ENCODE results near the gene MMD2.
"Not testable (repeated sequence)": the region's sequence is repeated elsewhere in the genome, so short reads cannot be mapped to it uniquely, and the experiment has no call there.

Gene MMD2

DNA sequence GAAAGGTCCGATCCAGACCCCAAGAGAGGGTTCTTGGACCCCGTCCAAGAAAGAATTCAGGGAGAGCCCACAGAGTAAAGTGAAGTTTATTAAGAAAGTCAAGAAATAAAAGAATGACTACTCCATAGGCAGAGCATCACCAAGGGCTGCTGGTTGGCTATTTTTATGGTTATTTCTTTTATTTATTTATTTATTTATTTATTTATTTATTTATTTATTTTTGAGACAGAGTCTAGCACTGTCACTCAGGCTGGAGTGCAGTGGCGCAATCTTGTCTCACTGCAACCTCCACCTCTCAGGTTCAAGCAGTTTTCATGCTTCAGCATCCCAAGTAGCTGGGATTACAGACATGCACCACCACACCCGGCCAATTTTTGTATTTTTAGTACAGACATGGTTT is 65.8 kb downstream of the MMD2 start:
- DNase-seq: not testable (repeated sequence)

DNA sequence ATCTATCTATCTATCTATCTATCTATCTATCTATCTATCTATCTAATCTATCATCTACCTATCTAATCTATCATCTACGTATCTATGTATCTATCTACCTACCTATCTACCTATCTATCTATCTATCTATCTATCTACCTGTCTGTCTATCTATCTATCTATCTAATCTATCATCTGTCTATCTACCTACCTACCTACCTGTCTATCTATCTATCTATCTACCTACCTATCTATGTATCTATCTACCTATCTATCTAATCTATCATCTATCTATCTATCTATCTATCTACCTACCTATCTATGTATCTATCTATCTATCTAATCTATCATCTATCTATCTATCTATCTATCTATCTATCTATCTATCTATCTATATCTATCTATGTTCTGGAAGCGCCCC is 67.5 kb downstream of the MMD2 start:
- DNase-seq: not testable (repeated sequence)

DNA sequence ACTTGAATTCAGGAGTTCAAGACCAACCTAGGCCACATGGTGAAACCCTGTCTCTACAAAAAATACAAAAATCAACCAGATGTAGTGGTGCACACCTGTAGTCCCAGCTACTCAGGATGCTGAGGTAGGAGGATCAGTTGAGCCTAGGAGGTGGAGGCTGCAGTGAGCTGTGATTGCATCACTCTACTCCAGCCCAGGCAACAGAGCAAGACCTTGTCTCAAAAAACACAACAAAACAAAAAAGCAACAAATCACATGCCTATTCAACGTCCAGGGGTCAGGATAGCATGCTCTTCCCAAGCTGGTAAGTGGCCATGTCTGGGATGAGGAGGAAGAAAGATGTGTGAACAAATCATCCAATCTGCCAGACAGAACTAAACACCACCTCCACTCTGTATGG is 69.3 kb downstream of the MMD2 start:
- DNase-seq: no peak

DNA sequence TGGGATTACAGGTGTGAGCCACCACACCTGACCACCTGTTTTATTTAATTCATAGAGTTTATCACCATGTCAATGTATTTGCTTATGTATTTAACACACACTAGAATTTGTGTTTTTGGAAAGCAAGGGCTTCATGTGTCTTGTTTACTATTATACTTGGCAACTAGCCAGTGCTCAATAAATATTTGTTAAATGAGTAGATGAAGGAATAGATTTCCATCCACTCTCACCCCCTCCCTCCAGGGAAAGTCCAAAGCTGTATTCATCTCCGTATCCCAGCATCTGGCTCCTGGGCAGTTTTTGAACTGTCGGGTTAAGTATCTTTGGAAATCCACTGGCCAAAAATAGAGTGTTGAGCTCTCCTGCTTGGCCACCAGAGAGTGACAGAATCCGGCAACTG is 70.8 kb downstream of the MMD2 start:
- DNase-seq: no peak

DNA sequence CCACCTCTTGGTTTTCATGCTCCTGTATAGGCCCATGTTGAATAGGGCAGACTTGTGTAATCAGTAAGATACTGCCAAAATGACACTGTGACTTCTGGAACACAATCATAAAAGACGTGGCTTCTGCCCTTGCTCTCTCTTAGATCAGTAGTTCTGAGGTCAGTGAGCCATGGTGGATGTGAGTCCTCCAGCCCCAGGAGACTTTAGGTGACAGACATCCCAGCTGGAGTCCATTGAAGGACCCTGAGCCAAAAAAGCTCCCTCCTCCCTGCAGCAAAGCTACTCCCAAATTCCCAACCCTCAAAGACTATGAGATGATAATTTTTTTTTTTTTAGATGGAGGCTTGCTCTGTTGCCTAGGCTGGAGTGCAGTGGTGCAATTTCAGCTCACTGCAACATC is 72.3 kb downstream of the MMD2 start:
- no peak for DNase-seq

DNA sequence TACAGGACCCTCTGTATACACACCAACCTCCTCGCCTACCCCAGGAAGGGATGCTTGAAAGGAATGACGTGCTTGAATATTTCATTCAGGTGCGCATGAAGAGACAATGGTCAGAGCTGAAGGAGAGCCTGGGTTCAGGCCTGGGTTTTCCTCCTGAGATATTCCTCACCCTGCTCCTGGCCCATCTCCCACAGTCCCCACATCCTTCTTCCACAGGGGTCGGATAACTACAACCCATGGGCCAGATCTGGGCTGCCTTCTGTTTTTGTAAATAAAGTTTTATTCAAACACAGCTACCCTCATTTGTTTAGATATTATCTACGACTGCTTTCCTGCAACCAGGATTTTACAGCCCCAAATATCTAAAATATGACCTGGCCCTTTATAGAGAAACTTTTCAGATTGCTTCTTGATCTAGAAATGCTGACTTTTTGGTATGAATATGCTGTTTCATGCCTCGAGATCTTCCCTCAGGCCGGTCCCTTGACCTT is 73.6 kb downstream of the MMD2 start:
- no peak for DNase-seq

DNA sequence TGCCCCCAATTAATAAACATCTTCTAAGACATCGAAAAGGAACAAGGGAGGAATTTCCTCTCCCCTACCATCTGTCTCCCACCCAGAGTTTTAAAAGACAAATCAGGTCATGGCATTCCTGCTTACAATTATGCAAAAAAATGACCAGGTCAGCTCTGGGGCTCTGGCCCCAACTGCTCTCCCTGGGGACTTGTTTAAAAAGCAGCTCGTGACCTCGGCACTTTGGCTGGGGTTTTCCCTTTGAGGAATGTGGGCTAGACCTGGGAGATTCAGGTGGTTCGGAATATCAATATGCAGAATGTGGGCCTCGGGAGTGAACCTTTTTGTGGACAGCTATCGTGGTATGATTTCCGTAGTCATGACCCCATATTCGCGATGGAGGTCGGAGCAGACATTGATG is 74.8 kb downstream of the MMD2 start:
- no peak for DNase-seq

DNA sequence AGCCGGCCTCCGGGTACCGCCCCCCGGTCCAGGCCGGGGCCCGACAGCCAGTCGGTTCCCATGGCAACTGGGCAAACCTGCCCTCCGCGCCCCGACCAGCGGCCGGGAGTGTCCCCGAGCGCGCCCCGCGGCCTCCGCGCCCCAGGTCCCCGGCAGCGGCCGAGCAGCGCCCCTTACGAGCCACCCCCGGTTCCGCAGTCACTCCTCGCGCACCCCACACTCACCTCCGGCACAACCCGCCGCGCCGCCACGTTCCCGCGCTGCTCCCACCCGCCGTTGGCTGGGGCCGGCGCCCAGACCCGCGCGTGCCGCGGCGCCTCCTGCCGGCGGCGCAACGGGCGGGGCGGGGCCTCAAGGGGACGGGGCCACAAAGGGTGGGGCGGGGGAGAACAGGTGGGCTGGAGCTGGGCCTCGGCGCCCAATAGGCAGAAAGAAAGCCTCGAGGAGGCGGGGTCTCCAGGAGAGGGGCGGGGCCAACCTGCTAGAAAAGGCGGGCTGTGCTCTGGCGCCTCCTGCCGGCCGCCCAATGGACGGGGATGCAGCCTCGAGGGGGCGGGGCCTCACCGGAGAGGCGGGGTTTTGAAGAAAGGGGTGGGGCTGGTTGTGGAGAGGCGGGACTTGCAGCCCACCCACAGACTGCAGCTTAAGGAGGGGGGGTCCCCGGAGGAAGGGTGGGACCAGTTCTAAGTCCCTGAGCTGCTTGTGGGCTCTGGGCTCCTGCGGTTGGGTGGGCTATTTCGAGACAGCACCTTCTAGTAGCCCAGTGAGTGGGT is 75.4 kb downstream of the MMD2 start, which contains the start of gene RADIL:
TSS of gene RADIL (minus strand) at position 345 of the 773 bp plus-strand sequence. CDS start 5,577 bp downstream, outside the sequence.
- peak; percentile 83 to 92 for DNase-seq

DNA sequence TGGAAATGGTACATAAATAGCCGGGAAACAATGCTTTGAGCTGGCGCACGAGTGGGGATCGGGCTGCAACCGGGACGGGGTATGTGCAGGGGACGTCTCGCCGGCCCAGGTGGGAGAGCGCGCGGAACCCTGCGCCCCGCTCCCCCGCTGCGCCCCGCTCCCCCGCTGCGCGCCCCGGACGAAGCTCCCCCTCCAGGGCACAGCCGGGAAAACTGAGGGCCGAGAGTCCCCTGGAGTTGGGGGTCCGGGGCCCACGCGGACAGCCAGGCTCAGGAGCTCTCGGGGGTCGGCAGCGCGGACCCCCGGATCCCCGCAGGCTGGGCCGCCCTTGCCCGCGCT is 76.0 kb downstream of the MMD2 start:
- DNase-seq: no peak

DNA sequence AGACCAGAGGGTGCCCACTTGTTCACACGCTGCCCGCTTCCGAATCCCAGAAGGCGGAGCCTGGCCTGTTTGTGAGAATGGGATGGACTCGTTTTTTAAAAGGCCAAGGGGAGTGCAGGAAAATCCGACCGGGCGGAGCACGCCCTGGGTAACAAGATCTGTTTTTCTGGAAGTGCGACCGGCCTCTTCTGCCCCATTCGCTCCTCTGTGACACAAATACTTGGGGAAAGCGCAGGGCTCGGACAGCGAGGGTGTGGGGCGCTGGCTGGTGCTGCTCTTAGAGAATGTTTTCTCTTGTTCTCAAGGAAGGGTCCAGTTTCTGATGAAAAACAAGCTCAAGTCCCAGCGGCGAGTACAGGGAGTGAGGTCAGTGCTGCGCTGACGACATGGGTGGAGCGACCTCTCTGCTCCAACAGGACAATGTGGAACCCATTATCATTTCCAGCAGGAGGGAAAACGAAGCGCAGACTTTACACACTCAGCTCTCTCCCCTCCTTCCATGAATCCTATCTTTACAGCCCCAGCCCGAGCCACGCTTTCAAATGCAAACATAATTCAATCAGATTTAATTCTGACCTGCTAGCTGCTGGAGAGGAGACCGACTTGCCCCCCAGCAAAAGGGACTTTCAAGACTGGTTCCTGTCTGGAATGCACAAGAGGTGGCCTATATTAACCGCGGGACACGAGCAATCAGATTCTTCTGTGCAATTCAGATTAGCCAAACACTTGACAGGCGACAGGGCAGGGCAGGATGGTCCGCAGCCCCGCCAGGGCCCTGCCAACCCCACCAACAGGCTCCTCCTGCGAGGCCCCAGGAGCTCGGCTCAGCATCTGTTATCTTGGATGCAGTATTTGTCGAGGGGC is 76.6 kb downstream of the MMD2 start:
- no peak for DNase-seq

DNA sequence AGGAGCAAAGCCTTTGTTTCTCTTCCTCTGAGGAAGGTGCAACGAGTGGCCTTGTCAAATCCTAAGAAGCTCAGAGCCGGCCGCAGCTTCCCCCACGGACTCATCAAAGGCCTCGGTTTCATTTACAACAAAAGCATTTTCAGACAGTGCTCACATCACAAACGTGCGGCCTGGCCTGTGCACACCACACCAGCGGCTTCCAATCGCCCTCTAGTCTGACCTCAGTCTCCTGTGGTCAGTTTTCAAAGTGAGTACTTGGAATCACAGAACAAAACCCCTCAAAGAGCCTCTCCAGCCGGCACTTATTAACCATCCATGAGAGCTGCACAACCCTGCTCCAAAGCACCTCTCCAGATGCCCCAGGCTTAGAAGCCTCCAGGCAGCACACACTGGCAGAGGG is 78.8 kb downstream of the MMD2 start:
- peak; percentile 49 to 51 for DNase-seq

DNA sequence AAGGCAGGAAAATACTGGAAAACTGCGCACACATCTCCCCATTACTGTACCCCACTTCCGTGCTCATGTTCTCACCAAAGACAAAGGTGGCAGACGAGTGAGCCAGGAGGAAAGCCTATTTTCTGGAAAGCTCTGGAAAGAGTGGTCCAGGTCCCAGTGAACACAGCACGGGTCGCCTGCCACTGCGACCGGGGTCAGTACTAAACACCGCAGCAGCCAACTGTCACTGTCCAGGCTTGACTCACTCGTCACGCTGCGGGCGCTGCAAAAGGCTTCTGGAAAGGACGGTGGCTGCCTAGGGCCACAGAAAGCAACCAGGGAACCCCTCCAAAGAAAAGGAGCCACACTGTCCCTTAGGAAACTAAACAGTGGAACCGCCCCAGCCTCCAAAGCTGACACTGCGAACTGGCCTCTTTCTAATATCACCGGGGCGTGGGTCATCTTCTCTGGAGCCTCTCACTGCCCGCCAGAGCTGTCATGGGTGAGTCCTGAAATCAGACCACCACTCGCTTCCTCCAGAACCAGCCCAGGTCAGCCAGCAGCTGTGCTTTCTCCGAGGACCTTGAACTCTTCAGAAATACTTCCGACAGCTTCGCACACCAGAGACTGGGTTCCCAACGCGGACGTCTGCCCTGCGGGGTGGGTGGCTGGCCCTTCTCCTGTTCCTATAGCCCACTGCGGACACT is 79.4 kb downstream of the MMD2 start:
- DNase-seq: no peak

DNA sequence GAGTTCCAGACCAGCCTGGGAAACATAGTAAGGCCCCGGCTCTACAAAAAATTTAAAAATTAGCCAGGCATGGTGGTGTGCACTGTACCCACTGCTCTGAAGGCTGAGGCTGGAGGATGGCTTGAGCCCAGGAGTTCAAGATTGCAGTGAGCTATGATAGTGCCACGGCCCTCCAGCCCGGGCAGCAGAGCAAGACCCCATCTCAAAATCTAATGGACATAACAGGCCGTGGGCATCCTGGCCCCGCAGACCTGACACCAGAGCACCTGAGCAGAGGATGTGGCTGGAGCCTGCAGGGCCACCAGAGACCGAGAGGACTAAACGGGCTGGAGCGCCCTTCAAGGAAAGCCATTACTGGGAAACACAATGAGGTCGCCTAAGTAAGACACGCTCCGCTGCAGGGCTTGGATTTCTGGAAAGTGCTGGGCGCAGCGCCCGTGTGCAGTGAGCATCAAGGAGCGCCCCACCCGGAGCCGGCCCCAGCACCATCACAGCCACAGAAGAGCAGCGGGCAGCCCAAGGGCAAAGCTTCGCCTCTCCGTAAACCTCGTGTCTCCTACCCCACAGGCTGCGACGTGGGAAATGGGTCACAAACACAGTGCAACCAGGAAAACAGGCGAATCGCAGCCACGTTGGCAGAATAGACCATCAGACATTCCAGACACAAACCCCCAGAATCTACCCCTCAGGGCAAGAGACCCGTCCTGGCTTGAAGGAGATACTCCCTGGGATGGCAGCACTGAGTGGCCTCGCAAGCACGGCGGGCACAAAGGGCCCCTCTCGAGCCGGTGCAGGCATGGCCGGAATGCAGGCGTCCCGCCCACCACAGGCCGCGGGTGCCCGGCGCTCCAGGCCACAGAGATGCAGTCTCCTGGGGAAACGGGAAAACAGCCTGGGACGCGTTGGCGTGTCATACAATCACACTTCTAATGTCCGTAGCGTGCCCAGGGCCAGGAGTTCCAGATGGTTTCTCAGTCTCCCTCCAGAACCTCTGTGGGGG is 80.4 kb downstream of the MMD2 start:
- peak in 1 of 2 experiments; percentile 28 for DNase-seq

DNA sequence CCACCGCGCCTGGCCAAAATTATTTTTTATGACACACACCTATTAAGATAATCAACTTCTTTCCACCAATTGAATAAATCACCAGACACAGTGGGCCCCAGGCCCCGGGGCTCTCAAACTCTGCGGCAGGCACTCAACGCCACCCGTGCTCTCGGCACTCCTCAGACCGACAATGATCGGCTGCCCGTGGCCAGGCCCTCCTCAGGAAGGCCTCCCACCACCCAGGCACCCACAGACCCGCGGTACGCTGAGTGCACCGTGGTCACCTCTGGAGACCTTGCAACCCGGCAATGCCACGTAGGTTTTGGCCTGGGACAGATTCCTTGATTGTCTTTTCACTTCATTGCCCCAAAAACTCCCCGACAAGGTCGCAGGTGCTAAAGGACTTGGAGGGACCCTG is 82.4 kb downstream of the MMD2 start:
- no peak for DNase-seq

DNA sequence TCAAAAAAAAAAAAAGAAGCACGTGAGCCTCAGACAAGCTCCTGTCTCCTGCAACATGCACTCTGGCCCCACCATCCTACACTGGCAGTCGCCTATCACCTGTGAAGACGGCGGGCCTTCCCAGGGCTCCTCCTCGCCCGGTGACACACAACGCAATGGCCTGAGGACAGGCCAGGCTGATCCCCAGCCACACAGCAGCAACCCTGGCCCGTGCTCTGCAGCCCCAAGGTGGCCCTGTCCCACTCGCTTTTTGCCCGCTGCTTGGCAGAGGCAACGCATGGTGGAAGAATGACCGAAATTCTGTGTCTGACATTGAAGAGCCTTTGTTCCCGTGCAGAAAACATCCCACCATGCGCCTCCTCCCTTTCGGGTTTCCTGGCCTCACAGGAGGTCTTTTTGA is 83.6 kb downstream of the MMD2 start:
- no peak for DNase-seq

DNA sequence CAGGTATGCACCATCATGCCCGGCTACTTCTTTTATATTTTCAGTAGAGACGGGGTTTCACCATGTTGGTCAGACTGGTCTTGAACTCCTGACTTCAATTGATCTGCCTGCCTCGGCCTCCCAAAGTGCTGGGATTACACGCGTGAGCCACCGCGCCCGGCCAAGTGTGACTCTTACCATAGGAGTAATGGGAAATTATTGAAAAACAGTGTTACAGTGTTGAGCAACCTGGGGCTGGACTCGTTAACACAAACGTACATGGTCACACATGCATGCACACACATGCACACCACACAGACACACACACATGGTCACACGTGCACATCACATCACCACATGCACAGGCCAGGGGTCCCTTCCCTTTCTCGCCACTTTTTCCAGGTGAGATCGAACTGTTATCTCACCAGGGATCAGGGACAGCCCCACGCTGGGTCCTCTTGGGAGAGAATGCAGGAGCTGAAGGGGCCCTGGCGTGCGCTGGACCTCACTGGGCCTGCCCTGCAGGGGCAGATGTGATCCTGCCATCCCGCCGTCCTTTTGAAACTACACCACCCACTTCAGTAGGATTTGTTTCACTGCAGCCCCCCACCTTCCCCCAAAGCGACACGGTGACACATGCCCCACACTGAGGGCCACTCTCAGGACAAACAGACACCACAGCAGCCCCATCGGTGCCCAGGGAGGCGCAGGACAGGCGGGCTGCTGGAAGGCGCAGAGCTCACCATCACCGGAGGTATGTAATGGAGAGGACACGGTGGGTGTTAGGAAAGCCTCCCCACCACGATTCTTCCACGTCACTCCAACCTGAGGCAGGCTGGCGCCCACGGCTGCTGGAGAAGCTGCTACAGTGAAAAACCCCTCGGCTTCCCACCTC is 85.7 kb downstream of the MMD2 start:
- DNase-seq: no peak

DNA sequence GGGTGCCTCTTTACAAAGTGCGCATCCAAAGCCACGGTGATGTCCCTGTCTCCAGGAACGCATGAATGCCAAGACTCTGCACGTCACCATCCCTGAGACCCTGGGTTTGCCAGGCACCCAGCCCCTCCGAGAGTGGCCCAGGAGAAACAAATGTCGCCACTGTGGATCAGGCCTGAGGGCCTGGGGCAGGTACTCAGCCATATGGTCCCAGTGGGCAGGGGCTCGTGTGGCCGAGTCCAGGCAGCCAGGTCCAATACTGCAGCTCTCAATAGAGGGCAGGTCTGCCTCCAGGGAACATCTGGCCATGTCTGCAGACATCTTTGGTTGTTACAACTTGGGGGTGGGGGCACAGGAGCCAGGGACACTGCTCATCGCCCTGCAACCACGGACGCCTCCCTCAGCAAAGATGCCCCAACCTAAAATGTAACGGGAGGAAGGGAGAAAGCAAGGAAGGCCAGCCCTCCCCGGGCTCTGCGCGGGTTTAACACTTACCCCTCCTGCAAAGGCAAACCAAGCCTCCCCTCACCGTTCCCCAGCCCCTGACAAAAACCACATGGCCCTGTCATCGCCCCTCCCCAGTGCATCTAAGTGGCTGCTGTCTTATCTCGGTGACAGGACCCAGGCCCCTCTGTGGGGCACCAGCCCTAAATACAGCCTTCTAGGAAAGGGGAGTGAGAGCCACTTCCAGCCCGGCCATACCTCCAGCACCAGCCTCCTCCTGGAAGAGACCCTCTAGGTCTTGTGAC is 86.9 kb downstream of the MMD2 start:
- no peak for DNase-seq

DNA sequence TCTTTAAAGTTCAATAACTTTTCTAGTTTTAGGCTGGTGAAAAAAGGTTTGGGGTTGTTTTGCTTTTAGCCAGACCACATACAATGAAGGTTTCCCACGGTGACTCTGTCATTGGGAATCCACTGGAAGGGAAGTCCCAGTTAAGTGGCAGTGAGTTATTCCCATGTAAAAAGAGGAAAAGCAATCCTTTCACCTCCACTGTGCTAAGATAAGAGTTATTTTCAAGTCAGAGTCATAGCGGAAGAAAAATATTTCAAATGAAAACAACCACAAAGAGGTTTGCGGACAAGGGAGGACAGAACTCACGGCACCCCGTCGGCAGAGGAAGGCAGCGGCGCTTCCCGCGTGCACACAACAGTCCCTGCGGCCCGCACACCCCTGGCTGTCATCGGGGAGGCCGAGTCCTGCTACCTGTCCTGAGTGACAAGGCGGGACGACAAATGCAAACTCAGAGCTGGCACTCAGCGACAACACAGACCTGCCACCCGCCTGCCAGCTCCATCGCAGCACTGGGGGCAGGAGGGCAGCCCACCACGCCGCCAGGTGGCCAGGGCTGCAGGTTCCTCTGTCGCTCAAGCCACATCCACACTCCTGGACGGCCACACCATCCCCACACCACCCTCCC is 87.8 kb downstream of the MMD2 start:
- DNase-seq: no peak

DNA sequence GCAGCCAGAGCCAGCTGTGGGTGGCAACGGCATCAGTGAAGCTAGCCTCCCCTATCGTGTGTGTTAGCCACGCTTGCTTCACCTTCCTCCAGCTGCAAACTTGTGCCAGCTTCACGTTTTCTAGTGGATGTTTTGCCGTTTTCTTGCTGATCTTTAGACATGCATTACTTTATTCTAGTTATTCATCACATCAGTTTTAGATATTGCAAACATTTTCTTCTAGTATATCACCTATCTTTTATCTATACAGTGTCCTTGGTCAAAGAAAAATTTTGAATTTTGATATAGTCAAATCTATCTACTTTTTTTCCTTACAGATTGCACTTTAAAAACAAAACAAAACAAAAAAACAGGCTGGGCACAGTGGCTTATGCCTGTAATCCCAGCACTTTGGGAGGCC is 90.5 kb downstream of the MMD2 start:
- DNase-seq: no peak

Data from NCI-H187 (cell line).